ENCODE measurements around the gene TNFSF10. TPM values are rescaled to one million over a fixed set of nuclear protein-coding genes. Genes with fewer than 3 reads are reported as not detected.

TNFSF10 gene
- total RNA-seq, 1 donor from 2014 or later = 17.3 TPM

Small RNAs within 50 kb of the gene (small RNA-seq; reads per million reads assigned to genes)
- not detected for gene AC007919.1 (ENCODE audit: low replicate concordance)

Other genes starting within 250 kb of the TNFSF10 start
- not detected for gene GHSR, start 75.0 kb downstream of the TNFSF10 start, total RNA-seq
- gene NCEH1, start 187.6 kb upstream of the TNFSF10 start, total RNA-seq = 4.7 TPM
- 31.5 TPM for gene ECT2, start 227.3 kb upstream of the TNFSF10 start, total RNA-seq

Data from tongue (tissue), 2 donors.